IPS-20b (cell line): ENCODE measurements around the gene JARID2.

Experiments used
- H3K27ac ChIP-seq: one replicate; pipeline ENCODE4 v1.5.1; 2013; ENCODE audit warnings: low read length
- H3K27me3 ChIP-seq: 2 replicates; pipeline ENCODE4 v1.6.1; 2013; ENCODE audit warnings: mild to moderate bottlenecking, low read length, inconsistent platforms; ENCODE audit not compliant: insufficient read depth
- H3K36me3 ChIP-seq: 2 replicates; pipeline ENCODE4 v1.6.1; 2013; ENCODE audit warnings: low read depth, mild to moderate bottlenecking, inconsistent platforms, low read length, moderate library complexity; ENCODE audit not compliant: insufficient read depth
- H3K4me1 ChIP-seq: 2 replicates; pipeline ENCODE4 v1.6.1; 2013; ENCODE audit warnings: mild to moderate bottlenecking, control low read depth, inconsistent platforms, low read length, moderate library complexity; ENCODE audit not compliant: insufficient read depth
- H3K4me3 ChIP-seq: 2 replicates; pipeline ENCODE4 v1.5.1; 2013; ENCODE audit warnings: mild to moderate bottlenecking, low read length, inconsistent platforms
- H3K9ac ChIP-seq: 2 replicates; pipeline ENCODE4 v1.6.1; 2013; ENCODE audit warnings: low read depth, mild to moderate bottlenecking, inconsistent platforms, low read length, moderate library complexity
- H3K9me3 ChIP-seq: 2 replicates; pipeline ENCODE4 v1.6.1; 2013; ENCODE audit warnings: mild to moderate bottlenecking, low read depth, low read length, inconsistent platforms; ENCODE audit not compliant: insufficient read depth

Gene JARID2

GRCh38 chr6:15357782-15358181 lies 111.9 kb downstream of the JARID2 start:
- Histone ChIP-seq H3K27ac (no peak overlapping the region), H3K9ac (no peak overlapping the region), H3K36me3 (no peaks in the 10 kb centered on the region; the same call in 1 of the 2 replicates), H3K4me3 (no peak overlapping the region), H3K4me1 (peaks cover 64% of the 10 kb centered on the region), H3K9me3 (no peaks in the 10 kb centered on the region), H3K27me3 (no peaks in the 10 kb centered on the region)

DNA sequence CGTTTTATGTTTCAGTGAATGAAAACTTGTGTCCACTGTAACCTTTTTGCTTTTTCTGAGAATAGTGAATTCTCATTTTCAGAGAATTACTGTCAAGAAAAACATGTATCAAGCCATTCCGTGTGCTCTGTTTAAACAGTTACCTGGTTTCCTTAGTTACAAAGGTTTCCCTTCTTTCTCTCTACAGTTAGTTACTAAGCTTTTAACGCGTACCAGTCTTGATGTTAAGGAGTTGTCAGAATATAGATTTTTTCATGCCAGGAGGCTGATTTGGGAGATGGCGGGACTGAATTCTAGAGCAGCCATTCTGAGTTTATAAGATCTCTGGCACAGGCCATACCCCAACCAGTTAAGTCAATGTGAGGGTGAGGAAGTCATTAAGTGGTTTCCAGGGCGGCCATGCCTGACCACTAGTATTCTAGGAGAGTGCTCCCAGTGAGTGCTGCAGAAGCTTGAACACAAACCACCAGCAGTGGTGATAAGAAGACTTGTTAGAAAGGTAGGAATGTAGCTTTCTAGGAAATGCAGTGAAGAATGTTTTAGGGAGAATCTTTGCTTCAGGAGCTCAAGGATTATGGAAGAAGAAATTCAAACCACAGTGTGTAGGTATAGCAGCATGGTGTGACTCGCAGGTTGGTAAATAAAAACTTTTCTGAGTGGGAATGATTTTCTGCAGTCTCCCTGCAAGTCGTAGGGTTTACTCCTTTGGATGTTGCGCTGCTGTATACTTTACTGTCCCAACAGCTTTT lies 112.9 kb downstream of the JARID2 start:
- Histone ChIP-seq H3K9me3 (no peaks in the 10 kb centered on the region), H3K9ac (no peak overlapping the region), H3K4me3 (no peak overlapping the region), H3K27me3 (no peaks in the 10 kb centered on the region), H3K4me1 (peaks cover 66% of the 10 kb centered on the region), H3K27ac (no peak overlapping the region), H3K36me3 (no peaks in the 10 kb centered on the region; the same call in 1 of the 2 replicates)

- H3K27ac ChIP-seq, result no peak overlapping the region
- H3K27me3 ChIP-seq, result no peaks in the 10 kb centered on the region
- no peak overlapping the region for H3K4me3 ChIP-seq
- no peaks in the 10 kb centered on the region; the same call in 1 of the 2 replicates for H3K36me3 ChIP-seq
- peaks cover 67% of the 10 kb centered on the region for H3K4me1 ChIP-seq
- H3K9me3 ChIP-seq, result no peaks in the 10 kb centered on the region
- no peak overlapping the region for H3K9ac ChIP-seq
Measured at GRCh38 chr6:15359335-15359862, 113.5 kb downstream of the JARID2 start.

DNA sequence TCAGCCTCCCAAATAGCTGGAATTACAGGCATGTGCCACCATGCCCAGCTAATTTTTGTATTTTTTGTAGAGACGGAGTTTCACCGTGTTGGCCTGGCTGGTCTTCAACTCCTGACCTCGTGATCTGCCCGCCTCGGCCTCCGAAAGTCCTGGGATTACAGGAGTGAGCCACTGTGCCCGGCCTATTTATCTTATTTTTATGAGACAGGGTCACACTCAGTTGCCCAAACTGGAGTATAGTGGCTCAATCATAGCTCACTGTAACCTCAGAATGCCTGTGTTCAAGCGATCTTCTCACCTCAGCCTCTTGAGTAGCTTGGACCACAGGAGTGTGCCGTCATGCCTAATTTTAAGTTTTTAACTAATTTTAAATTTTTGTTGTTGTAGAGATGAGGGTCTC lies 114.4 kb downstream of the JARID2 start:
- Histone ChIP-seq H3K4me1 (peaks cover 75% of the 10 kb centered on the region), H3K27ac (no peak overlapping the region), H3K9me3 (no peaks in the 10 kb centered on the region), H3K4me3 (no peak overlapping the region), H3K9ac (no peak overlapping the region), H3K36me3 (no peaks in the 10 kb centered on the region; the same call in 1 of the 2 replicates), H3K27me3 (no peaks in the 10 kb centered on the region)

DNA sequence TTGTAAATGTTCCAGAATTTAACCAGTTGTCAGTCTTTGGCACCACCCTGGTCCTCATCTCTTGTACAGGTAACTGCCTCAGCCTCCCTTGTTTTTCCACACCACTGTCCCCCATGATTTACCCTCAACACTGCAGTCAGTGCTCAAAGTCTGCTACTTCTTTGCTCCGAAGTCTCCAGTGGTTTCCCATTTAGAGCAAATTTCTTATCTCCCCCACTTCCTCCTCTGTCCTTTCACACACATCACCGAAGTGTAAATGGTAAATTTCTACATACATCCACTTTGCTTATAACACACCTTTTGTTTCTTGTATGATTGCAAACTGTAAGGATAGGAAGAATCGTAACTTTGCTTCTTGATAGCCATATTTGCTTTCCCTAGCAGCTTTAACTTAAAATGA lies 115.3 kb downstream of the JARID2 start:
- H3K9me3 ChIP-seq, result no peaks in the 10 kb centered on the region
- H3K36me3 ChIP-seq, result no peaks in the 10 kb centered on the region; the same call in 1 of the 2 replicates
- H3K27me3 ChIP-seq, result no peaks in the 10 kb centered on the region
- no peak overlapping the region for H3K4me3 ChIP-seq
- peaks cover 79% of the 10 kb centered on the region for H3K4me1 ChIP-seq
- no peak overlapping the region for H3K9ac ChIP-seq
- H3K27ac ChIP-seq, result no peak overlapping the region

DNA sequence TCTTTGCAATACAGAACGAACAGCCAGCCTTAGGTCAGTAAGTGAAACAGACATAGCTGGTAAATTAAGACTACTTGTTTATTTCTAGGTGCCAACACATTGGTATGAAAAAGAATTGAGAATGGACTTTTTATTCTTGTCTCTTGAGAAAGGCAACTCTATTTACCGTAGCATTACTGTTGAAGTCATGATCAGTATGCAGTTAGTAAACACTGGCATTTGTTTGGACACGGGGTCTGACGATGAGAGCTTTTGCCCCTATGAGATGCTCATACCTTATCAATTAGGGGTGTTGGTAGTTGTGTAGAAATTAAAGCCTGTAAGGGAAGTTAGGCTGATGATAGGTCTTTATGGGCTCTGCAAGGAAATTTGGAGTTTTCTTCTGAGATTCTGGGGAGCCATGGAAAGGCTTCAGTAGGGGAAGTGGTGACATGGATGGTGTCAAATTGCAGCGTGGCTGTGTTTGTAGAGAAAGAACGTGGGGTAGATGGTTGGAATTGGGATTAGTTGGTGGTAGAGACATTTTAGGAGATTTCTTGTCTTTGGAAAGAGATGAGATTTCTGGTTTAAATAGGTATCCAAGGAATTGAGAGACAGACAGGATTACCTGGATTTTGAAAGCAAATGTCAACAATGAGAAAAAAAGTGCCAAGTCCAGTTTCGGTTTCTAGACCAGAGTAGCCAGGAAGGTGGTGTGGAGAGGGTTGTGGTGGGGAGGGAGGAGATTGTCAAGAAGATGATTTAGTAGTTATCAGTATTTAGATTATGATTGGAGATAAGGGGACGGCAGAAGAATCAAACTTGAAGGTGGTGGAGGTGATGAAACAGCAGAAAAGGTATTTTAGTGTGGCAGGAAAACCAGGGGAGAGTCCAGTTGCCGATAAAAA lies 116.6 kb downstream of the JARID2 start:
- no peak overlapping the region for H3K4me3 ChIP-seq
- no peak overlapping the region for H3K27ac ChIP-seq
- no peaks in the 10 kb centered on the region for H3K9me3 ChIP-seq
- no peak overlapping the region for H3K9ac ChIP-seq
- peaks cover 83% of the 10 kb centered on the region for H3K4me1 ChIP-seq
- H3K27me3 ChIP-seq, result no peaks in the 10 kb centered on the region
- no peaks in the 10 kb centered on the region; the same call in 1 of the 2 replicates for H3K36me3 ChIP-seq

DNA sequence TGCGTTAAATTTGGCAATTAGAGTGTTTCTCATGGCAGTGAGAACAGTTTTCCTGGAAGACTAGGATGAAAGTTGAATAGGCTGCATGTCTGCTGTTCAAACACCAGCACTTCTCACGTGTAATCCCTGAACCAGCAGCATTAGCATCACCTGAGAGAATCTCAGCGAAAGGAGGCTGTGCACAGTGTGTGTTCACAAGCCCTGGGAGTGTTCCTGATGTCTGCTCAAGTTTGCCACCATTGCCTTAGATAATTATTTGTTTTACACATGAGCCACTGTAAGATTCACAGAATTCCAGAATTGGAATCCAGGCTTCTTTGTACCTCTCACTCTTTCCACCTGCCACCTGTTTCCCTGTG lies 117.3 kb downstream of the JARID2 start:
- no peak overlapping the region for H3K4me3 ChIP-seq
- no peak overlapping the region for H3K9ac ChIP-seq
- H3K36me3 ChIP-seq, result no peaks in the 10 kb centered on the region; the same call in 1 of the 2 replicates
- peaks cover 85% of the 10 kb centered on the region for H3K4me1 ChIP-seq
- H3K27me3 ChIP-seq, result no peaks in the 10 kb centered on the region
- H3K9me3 ChIP-seq, result no peaks in the 10 kb centered on the region
- H3K27ac ChIP-seq, result no peak overlapping the region

DNA sequence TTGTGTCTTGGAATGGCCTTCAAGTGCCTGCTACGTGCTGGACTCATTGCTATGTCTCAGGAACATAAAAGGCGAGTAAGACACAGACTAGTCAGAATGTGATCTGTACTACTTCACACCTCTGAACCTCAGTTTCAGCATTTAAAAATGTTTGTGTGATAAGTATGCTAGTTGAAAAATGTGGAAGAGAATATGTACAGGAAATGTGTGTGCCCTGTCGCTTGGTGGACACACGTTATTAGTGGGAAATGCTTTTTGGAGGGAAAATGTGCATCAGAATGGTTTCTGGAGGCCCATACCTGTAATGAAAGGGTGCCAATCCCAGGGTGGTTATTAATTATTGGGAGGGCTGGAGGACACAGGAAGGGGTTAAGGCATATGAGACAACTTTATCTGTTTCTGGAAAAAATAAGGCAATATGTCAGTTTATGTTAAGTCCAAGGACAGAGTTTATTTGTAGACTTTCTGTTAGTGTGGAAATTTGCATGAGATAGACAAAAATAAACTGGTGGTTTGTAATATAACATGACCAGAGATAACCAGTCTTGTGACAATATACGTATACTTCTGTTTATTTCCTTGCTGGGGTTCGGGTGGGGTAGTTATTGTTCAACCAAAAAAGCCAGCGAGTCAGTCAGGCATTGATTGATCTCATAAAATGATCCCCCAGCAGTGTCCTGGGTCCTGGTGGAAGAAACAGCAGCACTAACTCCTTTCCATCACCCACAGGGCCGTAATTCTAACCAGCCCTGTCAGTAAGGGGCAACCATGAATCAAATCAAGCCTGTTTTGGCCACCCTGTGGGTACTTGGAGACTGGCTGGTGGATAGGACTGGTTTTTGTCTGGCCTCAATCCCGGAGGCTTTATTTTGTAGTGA lies 117.9 kb downstream of the JARID2 start:
- Histone ChIP-seq H3K4me3 (no peak overlapping the region), H3K4me1 (peaks cover 79% of the 10 kb centered on the region), H3K9ac (no peak overlapping the region), H3K9me3 (no peaks in the 10 kb centered on the region), H3K36me3 (peaks cover 6% of the 10 kb centered on the region; the same call in 1 of the 2 replicates), H3K27me3 (no peaks in the 10 kb centered on the region), H3K27ac (no peak overlapping the region)

DNA sequence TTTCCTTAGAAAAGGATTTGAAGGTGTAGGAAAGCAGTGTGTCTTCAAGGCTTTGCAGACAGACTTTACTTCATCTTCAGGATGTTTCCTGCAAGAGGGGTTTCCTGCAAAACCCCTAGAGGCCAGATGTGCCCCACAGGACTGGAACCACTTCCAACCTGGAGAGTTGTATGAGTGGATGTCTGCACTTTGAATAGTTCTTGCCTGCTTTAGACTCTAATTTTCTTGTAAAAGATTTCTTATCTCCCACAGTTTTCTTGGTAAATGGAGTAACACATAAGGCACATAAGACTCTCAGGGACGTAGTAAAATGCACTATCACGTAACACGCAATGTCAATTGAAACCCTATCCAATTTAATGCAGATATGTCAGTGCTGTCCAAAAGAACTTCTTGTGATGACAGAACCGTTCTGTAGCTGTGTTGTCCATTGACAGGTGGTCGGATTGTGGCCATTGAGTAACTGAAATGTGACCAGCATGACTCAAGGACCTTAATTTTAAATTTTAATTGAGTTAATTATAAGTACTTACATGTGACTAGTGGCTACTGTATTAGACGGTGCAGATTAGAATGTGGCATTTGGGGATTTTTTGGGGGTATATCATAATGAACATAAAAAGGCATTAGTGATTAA lies 118.7 kb downstream of the JARID2 start:
- Histone ChIP-seq H3K9me3 (no peaks in the 10 kb centered on the region), H3K36me3 (peaks cover 6% of the 10 kb centered on the region; the same call in 1 of the 2 replicates), H3K4me1 (peaks cover 74% of the 10 kb centered on the region), H3K4me3 (no peak overlapping the region), H3K27ac (no peak overlapping the region), H3K9ac (no peak overlapping the region), H3K27me3 (no peaks in the 10 kb centered on the region)

DNA sequence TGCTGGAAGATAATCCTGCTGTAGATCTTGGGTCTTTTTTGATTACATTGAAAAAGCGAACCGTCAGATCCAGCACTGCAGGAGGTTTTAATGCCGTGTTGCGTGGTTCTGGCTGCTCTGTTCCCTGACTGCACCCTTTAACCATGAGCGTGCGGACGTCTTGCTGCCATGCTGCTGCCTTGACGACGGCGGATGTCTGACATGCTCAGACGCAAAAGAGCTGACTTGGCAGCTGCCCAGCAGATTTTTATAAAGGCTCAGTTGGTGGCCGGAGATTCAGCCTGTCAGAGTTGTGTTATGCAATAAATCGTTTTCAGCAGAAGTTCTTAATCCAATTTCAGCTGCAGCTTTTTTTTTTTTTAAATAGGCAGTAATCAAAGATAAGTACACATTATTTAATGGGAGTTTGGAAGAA lies 119.4 kb downstream of the JARID2 start:
- H3K27me3 ChIP-seq, result no peaks in the 10 kb centered on the region
- H3K27ac ChIP-seq, result no peak overlapping the region
- no peak overlapping the region for H3K4me3 ChIP-seq
- peaks cover 72% of the 10 kb centered on the region for H3K4me1 ChIP-seq
- no peak overlapping the region for H3K9ac ChIP-seq
- H3K36me3 ChIP-seq, result peaks cover 6% of the 10 kb centered on the region; the same call in 1 of the 2 replicates
- no peaks in the 10 kb centered on the region for H3K9me3 ChIP-seq
